BE2C (cell line): ENCODE results near the gene DDAH1.

ENCODE experiments used
- DNase-seq: peaks from one replicate; pipeline ENCODE4 v3.0.0-alpha.2; 2020
- H3K27me3 ChIP-seq: fragments of 250-450 bp; sonication (Bioruptor Pico); 2 replicates; pipeline ENCODE4 v1.5.1; 2020; ENCODE audit warnings: mild to moderate bottlenecking
- H3K36me3 ChIP-seq: fragments of 250-450 bp; sonication (Bioruptor Pico); 2 replicates; pipeline ENCODE4 v1.5.1; 2020; ENCODE audit warnings: mild to moderate bottlenecking
- H3K4me1 ChIP-seq: fragments of 250-450 bp; sonication (Bioruptor Pico); 2 replicates; pipeline ENCODE4 v1.5.1; 2020
- H3K4me3 ChIP-seq: 2 replicates; pipeline ENCODE4 v1.5.1; 2011; ENCODE audit warnings: low read depth, low read length
- H3K9me3 ChIP-seq: fragments of 250-450 bp; sonication (Bioruptor Pico); 2 replicates; pipeline ENCODE4 v1.5.1; 2020
- TF ChIP-seq, protein P1 (sequence below): IDR thresholded peaks from 2 replicates; pipeline ENCODE4 v1.5.1; 2012; ENCODE audit warnings: mild to moderate bottlenecking, low read depth, low read length

The DDAH1 gene

DNA sequence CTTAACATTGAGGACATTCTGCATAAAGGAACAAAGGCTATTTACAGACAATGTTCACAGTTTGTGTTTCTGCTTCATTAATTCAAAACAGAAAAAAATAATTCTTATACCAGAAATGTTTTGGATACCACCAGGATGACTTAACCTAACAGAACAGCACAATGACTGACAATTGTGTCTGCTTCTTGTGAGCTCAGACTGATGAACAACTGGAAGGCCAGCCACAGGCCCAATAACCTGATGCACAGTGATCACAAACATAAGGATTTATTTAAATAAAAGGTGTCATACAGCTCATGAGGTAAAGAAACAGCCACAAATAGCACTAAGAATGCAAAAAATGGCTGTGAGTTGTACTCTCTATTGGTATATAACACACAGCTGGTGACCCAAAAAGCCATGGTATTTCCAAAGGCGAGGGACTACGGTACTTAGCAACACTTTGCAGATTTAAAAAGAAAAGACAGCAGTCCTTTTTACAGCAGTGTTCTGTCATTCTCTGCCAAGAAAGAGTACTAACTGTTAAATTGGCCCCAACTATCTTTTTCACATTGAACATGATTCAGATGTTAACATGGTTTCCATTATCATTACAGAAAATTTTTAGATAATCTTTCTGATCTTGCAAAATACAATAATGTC lies 32.1 kb upstream of the DDAH1 start:
- Histone ChIP-seq H3K36me3 (no peaks in the 10 kb centered on the region), H3K9me3 (no peaks in the 10 kb centered on the region), H3K4me3 (no peak overlapping the region), H3K4me1 (peaks cover 8% of the 10 kb centered on the region), H3K27me3 (no peaks in the 10 kb centered on the region)
- no peak for DNase-seq
- TF ChIP-seq, protein P1, sequence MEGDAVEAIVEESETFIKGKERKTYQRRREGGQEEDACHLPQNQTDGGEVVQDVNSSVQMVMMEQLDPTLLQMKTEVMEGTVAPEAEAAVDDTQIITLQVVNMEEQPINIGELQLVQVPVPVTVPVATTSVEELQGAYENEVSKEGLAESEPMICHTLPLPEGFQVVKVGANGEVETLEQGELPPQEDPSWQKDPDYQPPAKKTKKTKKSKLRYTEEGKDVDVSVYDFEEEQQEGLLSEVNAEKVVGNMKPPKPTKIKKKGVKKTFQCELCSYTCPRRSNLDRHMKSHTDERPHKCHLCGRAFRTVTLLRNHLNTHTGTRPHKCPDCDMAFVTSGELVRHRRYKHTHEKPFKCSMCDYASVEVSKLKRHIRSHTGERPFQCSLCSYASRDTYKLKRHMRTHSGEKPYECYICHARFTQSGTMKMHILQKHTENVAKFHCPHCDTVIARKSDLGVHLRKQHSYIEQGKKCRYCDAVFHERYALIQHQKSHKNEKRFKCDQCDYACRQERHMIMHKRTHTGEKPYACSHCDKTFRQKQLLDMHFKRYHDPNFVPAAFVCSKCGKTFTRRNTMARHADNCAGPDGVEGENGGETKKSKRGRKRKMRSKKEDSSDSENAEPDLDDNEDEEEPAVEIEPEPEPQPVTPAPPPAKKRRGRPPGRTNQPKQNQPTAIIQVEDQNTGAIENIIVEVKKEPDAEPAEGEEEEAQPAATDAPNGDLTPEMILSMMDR: no peak

DNA sequence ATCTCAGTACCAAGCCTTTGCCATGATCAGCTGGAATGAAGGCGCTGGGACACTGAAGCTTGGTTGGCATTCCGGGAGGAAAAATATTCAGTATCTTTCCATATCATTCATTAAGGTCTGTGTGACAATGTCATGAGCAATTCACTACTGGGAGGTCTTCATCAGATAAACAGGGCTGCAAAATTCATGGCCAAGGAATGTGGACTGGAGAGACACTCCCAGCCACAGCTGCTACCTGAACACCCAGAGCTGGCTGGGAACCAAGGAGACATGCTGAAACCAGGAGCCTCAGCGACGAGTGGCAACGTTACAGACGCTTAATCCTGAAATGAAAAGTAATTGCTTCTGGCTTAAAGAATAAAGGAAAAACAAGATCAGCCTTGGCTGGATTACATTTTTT lies 30.6 kb upstream of the DDAH1 start:
- no peak overlapping the region for H3K4me3 ChIP-seq
- H3K36me3 ChIP-seq: no peaks in the 10 kb centered on the region
- H3K9me3 ChIP-seq: no peaks in the 10 kb centered on the region
- TF ChIP-seq, protein P1: no peak
- H3K27me3 ChIP-seq: no peaks in the 10 kb centered on the region
- H3K4me1 ChIP-seq: peaks cover 8% of the 10 kb centered on the region
- peak; percentile 9 for DNase-seq

DNA sequence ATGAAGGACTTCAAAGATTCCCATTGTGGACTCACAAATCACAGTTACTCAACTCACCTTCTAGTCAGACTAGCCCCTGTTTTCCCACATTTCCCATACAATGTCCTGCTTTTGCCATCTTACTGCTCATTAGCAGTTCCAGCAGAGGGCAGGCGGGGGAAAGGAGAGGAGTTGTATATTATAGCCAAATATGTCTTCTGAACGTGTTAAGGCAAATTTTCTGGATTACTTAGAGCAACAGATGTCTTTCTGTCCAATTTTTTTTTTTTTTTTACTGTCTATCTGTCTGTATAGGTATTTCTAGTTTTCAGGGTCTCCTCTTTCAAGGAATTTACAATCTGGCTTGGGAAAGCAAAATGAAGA lies 29.9 kb upstream of the DDAH1 start:
- TF ChIP-seq, protein P1: peak; percentile 38
- H3K4me3 ChIP-seq: no peak overlapping the region
- DNase-seq: peak; percentile 23
- no peaks in the 10 kb centered on the region for H3K9me3 ChIP-seq
- H3K36me3 ChIP-seq: no peaks in the 10 kb centered on the region
- H3K27me3 ChIP-seq: no peaks in the 10 kb centered on the region
- peaks cover 8% of the 10 kb centered on the region for H3K4me1 ChIP-seq

DNA sequence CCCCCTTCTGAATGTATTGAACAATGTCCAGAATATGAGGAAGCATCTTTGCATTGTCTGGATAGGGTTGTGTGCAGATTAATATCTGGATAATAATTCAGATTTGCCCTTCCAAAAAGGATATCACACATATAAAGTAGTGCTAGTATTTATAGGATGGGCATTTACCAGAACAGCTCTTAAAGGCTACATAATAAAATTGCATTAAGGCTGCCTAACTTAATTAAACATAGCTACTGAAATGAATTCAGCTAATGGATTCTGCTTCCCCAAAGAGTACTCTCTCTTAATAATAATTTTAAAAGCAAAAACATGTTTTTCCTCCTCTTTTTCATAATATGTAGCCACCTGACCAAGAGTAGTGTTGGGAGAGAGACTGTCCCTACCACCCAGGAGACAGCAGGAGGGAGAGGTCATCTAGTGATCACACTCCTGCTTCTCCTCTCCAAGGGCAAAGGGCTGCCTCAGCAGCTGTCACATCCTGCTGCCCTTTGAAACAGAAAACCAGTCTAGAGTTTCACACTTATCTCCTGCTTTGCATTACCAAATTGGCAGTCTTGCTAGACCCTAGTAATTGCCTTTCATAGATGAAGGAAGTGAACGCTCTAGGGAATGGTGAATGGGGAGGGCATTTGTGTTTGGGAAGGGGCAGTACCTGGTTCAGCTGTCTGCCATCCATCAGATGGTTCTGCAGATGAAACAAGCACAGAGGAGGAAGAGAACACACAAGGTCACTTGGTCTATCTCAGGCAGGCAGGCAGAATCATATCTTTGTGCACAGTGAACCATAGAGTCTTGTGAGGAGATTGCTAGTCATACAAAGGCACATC lies 29.3 kb upstream of the DDAH1 start:
- DNase-seq: peak; percentile 24
- H3K9me3 ChIP-seq: no peaks in the 10 kb centered on the region
- no peak overlapping the region; the same call in 1 of the 2 replicates for H3K4me3 ChIP-seq
- H3K4me1 ChIP-seq: peaks cover 8% of the 10 kb centered on the region
- H3K36me3 ChIP-seq: no peaks in the 10 kb centered on the region
- H3K27me3 ChIP-seq: no peaks in the 10 kb centered on the region
- TF ChIP-seq, protein P1: no peak

DNA sequence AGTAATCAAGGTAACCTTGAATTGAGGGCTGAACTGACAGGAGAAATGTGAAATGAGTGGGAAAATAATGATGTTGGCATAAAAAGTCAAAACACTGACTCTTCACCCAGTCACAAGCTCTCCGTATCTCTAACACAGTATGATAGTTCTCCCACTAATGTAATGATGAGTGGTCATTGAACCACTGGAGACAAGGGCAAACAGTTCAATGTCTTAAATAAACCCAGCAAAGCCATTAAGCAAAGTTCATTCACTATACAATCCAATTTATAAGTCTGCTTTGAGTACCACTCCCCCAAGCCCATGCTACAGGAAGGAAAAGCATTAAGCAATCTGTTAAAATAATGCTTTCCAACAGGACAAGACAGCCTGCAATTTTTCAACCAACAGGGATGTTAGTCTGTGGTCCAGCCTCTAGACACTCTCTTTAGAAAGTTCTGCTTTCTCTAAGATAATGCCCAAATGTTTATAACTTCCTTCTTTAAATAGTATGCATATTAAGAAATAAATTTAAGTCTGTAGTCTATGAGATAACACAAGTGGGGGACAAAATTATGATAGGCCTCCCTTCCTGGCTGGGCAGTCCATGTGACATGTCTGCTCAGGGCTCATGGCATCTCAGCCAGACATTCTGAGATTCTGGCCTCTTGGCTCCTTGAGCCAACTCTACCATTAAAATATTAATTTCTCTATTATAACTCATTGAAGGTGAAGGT lies 25.5 kb upstream of the DDAH1 start:
- Histone ChIP-seq H3K9me3 (no peaks in the 10 kb centered on the region), H3K27me3 (no peaks in the 10 kb centered on the region), H3K4me1 (peaks cover 6% of the 10 kb centered on the region), H3K4me3 (no peak overlapping the region), H3K36me3 (no peaks in the 10 kb centered on the region)
- TF ChIP-seq, protein P1: no peak
- DNase-seq: no peak
